HFFc6 (cell line): ENCODE results near the gene MTSS2. TPM values are rescaled to one million over a fixed set of nuclear protein-coding genes. Genes with fewer than 3 reads are reported as not detected.

Source experiments
- DNase-seq: peaks from one replicate; pipeline ENCODE4 v3.0.0-alpha.2; 2018
- H3K27ac Mint-ChIP-seq: 2 replicates; pipeline ENCODE4 v1.8.0; 2020; ENCODE audit warnings: mild to moderate bottlenecking, mixed read lengths
- H3K27me3 Mint-ChIP-seq: 2 replicates; pipeline ENCODE4 v1.8.0; 2021; ENCODE audit warnings: mild to moderate bottlenecking, moderate library complexity, mixed read lengths; ENCODE audit not compliant: insufficient read depth
- H3K36me3 Mint-ChIP-seq: 2 replicates; pipeline ENCODE4 v1.8.0; 2021; ENCODE audit warnings: low read depth, mixed read lengths
- H3K4me1 Mint-ChIP-seq: 2 replicates; pipeline ENCODE4 v1.8.0; 2020; ENCODE audit warnings: low read depth, mixed read lengths
- H3K4me3 Mint-ChIP-seq: 2 replicates; pipeline ENCODE4 v1.8.0; 2020; ENCODE audit warnings: mild to moderate bottlenecking, moderate library complexity, mixed read lengths
- H3K9me3 Mint-ChIP-seq: 2 replicates; pipeline ENCODE4 v1.8.0; 2020; ENCODE audit warnings: mild to moderate bottlenecking, mixed read lengths
- total RNA-seq, 6 experiments: library from RNA; stranded (reverse); fragmentation: NEBNext Ultra II Directional; extraction: Animal tissue kit (Norgen Biotek cat#: 25700); gene quantifications; 2 replicates in 1 of 6; 3 replicates in 5 of 6; pipeline ENCODE4 v1.2.3, GENCODE V29; 2021
- TF ChIP-seq, protein P1 (sequence below): fragments of 200-600 bp; sonication (generic); IDR thresholded peaks from 2 replicates; pipeline ENCODE4 v1.5.0; 2021; ENCODE audit warnings: antibody characterized with exemption, mild to moderate bottlenecking

The MTSS2 gene
- total RNA-seq, 6 experiments from 2014 or later: 82.0 to 96.1 (median 86.5) TPM

DNA sequence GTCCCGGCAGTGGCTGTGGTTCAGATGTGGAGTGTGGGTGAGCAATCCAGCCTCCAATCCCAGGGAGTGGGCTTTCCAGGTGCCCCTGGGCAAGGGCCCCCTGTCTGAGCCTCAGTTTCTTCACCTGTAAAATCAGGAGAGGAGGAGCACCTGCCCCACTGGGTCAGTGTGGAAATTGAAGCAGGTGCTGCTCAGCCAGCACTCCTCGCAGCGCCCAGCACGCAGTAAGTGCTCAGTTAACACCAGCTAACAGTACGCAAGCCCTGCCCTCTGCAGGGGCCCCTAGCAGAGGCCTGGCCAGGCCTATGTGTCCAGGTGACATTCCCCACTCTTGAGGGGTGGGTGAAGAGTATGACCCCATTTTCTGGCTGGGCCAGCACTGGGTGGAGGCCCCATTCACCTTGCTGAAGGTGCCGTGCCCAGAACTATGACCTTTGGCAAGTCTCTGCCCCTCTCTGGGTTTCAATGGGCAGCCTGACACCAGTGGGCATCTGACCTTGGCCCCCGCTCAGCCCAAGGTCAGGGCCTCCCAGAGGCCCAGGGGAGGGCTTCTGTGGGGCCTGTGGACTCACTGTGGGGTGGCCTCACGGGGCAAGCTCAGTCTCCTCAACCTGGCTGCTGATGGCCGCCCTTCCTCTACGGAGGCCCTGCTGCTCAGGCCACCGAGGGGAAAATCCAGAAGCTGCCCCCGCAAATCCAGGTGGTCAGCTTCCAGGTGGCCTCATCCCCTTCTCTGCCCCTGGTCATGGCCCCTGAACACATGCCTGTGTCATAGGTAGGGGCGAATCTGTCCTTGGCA, 2.5 kb downstream of the MTSS2 start:
- peaks cover 3% of the 10 kb centered on the region for H3K27me3 Mint-ChIP-seq
- peak overlapping the region; percentile 90 for H3K4me3 Mint-ChIP-seq
- peaks cover 35% of the 10 kb centered on the region for H3K4me1 Mint-ChIP-seq

DNA sequence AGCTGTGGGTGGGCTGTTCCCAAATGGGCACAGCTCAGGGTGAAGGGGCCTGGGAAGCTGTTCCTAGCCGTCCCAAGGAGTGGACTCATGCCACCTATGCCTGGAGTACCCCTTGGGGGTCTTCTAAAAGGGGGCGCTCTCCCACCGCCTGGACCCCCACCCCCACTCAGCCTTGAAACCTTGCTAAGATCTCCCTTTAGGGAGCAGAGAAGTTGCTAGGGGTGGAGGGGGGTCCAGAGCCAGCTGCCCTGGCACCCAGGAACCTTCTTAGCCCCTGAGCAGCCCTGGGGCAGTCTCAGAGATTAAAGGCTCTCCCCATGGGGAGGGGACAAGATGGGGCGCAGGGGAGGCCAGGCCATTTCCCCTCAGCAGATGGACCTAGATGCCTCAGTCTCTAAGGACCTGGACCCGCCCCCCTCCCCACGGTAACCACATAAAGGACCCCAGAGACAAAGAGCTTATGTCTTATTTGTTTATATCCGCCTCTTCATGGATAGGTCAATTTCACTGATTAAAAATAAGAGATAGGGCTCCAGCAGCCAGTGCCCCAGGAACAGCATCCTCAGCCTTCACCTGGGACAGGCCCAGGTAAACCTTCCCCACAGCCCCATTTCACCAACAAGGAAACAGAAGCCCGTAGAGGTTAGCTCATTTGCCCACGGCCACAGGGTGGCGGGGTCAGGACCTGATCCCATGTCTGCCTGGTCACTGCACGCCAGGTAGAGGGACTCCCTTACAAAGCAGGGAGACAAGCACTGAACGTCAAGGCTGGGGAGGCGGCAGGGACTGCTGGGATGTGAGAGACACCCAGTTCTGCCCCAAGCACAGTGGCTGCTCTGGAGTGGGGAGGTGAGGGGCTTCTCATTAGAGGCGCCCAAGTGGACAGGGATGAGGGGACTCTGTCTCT, 3.4 kb downstream of the MTSS2 start:
- peak overlapping the region; percentile 24; the same call in 1 of the 2 replicates for H3K4me3 Mint-ChIP-seq
- H3K9me3 Mint-ChIP-seq: no peaks in the 10 kb centered on the region
- H3K4me1 Mint-ChIP-seq: peaks cover 26% of the 10 kb centered on the region
- TF ChIP-seq, protein P1, sequence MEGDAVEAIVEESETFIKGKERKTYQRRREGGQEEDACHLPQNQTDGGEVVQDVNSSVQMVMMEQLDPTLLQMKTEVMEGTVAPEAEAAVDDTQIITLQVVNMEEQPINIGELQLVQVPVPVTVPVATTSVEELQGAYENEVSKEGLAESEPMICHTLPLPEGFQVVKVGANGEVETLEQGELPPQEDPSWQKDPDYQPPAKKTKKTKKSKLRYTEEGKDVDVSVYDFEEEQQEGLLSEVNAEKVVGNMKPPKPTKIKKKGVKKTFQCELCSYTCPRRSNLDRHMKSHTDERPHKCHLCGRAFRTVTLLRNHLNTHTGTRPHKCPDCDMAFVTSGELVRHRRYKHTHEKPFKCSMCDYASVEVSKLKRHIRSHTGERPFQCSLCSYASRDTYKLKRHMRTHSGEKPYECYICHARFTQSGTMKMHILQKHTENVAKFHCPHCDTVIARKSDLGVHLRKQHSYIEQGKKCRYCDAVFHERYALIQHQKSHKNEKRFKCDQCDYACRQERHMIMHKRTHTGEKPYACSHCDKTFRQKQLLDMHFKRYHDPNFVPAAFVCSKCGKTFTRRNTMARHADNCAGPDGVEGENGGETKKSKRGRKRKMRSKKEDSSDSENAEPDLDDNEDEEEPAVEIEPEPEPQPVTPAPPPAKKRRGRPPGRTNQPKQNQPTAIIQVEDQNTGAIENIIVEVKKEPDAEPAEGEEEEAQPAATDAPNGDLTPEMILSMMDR: no peak
- 0 out of 2 replicates have a peak overlapping the region, but pooled peaks have one; percentile 31 for H3K27ac Mint-ChIP-seq
- H3K27me3 Mint-ChIP-seq: peaks cover 5% of the 10 kb centered on the region; the same call in 1 of the 2 replicates
- no peak for DNase-seq
- H3K36me3 Mint-ChIP-seq: no peaks in the 10 kb centered on the region

More for the DNA sequence above, 2.5 kb downstream of the MTSS2 start:
- peak overlapping the region; percentile 61 for H3K27ac Mint-ChIP-seq
- H3K9me3 Mint-ChIP-seq: no peaks in the 10 kb centered on the region
- DNase-seq: no peak
- H3K36me3 Mint-ChIP-seq: no peaks in the 10 kb centered on the region
- TF ChIP-seq, protein P1: no peak

DNA sequence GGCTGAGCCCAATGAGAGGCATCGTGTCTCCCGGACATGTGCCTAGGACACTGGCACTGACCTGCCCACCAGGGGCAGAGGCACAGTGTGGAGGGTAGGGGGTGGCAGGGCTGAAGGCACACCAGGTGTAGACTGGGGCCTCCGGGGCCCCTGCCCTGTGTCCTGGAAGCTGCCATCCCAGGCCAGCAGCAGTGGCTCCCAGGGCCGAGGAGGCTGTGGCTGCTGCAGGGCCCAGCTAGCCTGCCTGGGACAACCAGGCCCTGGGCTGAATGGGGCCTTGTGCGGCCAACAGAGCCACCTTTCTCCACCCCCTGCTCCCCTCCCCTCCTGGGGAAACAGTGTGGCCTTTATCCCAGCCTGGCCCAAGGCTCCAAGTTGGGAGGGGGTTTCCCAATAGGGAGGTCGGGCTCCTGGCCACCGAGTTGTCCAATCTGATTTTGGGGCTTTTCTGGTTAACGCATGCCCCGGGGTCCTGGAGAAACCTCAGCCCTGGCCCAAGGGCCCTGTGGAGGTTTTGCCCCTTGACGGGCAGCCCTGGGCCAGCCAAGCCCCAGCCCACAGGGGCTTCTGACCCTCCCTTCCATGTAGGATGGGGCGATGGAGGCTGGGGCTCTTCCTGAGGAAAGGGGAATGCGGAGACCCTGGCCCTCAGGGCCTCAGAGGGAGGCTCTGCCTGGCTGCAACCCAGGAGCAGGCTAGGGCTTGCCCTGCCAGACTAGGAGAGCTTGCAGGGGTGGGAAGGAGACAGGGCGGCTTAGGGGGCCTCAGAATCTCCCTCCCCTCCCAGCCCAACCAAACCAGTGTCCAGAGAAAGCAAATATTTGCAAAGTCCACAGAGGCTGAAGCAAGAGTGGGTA, 4.2 kb downstream of the MTSS2 start:
- Mint-ChIP-seq H3K4me3 (no peak overlapping the region), H3K4me1 (peaks cover 17% of the 10 kb centered on the region)

DNA sequence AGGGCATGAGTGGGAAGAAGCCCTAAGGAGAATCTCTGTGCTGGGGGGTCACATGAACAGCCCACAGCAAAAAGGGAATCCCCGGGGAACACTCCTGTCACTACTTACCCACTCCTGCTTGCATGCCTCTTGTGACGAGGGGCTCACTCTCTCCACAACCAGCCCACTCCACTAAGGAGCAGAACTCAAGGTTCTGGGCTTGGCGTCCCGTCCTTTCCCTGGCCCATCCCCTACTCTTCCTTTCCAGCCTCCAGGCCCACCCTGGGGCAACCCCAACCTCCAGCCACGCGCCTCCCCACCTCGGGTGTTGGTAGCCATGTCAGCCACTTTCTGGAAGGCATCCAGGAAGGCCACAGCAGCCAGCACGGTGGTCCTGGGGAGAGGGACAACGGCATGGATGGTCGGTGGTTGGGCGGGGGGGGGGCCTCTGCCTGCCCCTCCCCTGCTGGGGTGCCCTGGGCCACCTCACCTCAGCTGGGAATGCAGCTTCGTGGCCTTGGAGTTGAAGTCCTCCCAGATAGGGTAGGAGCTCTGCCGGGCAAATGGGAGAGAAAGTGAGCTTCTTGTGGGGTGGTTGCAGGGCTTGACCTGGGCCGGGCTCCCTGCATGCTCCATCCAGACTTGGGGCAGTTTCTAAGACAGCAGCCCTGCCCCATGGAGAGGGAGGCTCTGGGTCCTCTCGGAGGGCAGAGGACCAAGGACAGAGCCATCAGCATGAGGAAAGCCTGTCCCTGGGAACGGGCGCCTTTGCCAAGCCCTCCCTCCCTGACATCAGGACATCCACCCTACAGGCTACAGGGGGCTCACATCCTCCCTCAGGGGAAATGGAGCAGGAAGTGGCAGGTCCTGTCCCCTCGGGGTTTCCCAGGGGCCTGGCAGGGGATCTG, 5.1 kb downstream of the MTSS2 start:
- peaks cover 13% of the 10 kb centered on the region for H3K4me1 Mint-ChIP-seq
- H3K4me3 Mint-ChIP-seq: no peak overlapping the region
- H3K9me3 Mint-ChIP-seq: no peaks in the 10 kb centered on the region
- peaks cover 4% of the 10 kb centered on the region; the same call in 1 of the 2 replicates for H3K36me3 Mint-ChIP-seq
- H3K27me3 Mint-ChIP-seq: peaks cover 5% of the 10 kb centered on the region; the same call in 1 of the 2 replicates
- DNase-seq: no peak
- peak overlapping the region; percentile 61 for H3K27ac Mint-ChIP-seq
- TF ChIP-seq, protein P1: no peak; the same call in 1 of the 2 replicates

More for the DNA sequence above, 4.2 kb downstream of the MTSS2 start:
- Mint-ChIP-seq H3K9me3 (no peaks in the 10 kb centered on the region), H3K36me3 (no peaks in the 10 kb centered on the region), H3K27me3 (peaks cover 5% of the 10 kb centered on the region; the same call in 1 of the 2 replicates), H3K27ac (no peak overlapping the region)
- TF ChIP-seq, protein P1: 0 out of 2 replicates have a peak, but pooled peaks have one; percentile 12
- DNase-seq: no peak
